ENCODE results near the gene STARD13.

The STARD13 gene

GRCh38 chr13:33308863-33309262, 23.3 kb upstream of the STARD13 start:
- DNase-seq = no peak

- DNase-seq = no peak
Observed at GRCh38 chr13:33307843-33308242, 22.3 kb upstream of the STARD13 start.

GRCh38 chr13:33303855-33304597, 18.5 kb upstream of the STARD13 start:
- DNase-seq = no peak

DNA sequence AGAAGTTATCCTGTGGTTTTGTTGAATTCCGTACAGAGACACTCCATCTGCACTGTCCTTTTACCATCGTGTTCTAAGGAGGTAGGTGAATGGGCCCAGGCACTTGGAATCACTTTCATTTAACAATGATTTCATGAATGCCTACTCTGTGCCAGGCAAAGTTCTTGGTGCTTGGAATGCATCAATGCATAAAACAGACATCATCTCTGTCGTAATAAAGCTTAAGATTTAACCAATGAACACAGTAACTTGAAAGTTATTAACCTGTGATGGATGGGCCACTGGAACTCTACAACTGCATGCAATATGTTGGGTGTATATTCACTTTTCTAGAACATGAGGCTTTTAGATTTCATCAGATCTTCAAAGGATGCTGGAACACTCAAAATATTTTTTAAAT, 14.1 kb upstream of the STARD13 start:
- no peak for DNase-seq

DNA sequence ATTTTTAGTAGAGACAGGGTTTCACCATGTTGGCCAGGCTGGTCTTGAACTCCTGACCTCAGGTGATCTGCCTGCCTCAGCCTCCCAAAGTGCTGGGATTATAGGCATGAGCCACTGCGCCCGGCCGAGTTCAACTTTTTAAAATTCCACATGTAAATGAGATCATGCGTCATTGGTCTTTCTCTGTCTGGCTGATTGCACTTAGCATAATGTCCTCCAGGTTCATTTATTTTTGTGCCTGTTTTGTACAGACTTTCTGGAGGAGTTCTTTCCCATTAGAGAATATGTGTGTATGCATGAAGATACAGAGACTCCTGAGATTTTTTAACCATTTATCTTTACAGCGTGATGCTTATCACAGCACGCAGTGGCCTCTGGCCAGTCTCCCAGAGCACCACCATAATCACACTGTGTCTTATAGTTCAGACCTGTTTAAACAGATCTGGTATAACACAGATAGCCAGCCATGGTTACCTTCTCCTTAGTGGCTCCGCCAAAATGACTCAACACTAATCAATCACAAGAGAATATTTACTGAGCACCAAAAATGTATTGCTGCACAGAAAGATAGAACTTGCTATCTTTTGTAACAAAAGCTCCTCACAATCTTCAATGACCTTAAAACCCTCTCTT, 11.4 kb upstream of the STARD13 start:
- no peak for DNase-seq

GRCh38 chr13:33292712-33293111, 7.2 kb upstream of the STARD13 start:
- DNase-seq = no peak

GRCh38 chr13:33290421-33290965, 4.9 kb upstream of the STARD13 start:
- no peak for DNase-seq

GRCh38 chr13:33289966-33290365, 4.4 kb upstream of the STARD13 start:
- DNase-seq = no peak

DNA sequence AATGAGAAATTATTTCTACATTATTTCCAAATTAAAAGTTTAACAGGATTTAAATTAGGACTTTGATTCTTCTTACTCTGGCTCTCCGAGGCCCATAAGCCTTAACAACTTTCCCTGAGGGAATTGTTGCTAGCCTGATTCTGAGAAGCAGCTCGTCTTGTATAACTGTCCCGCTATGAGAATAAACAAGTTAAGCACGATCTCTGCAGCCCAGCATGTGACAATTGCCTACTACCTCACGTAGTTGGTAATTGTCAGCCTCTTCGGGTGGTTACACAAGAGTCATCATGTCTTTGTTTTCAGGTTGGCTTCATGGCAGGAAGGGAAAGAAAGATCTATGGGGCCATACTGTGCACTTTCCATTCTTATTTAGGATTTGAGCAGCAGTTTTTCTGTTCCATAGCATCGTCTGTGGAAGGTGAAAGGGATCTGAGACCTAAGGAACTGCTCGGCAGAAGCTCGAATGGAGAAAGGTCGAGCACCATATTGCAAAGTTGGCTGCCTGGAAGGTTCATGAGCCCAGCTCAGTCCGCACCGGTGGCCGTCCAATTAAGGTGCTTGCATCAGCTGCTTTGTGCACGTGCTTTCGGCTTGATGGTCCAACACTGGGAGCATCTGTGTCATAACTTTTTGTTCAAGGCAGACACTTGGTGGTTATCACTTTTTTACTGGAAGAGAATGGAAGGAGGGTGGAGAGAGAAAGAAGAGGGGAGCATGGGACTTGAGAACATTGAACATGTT, 1.8 kb upstream of the STARD13 start:
- no peak for DNase-seq

- no peak for DNase-seq
Observed at GRCh38 chr13:33286128-33286527, 573 bp upstream of the STARD13 start.

- no peak for DNase-seq
Observed at GRCh38 chr13:33284916-33285315, 639 bp downstream of the STARD13 start.

DNA sequence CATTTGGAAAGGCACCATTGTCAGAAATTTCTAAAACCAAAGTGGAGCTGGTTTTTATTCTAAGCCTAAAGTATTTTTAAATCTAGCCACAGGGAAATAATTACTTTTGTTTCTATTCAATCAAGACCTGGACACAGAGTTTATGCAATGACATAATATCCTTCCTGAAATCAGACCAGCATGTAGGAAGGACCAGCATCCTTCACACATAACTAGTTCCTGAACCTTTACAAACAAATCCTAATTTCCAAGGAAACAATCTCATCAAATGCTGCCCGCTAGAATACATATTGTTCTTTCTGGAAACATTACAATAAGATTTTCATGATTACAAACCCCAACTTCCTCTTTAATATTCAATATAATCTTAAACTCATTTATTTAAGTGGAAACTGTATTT, 1.5 kb downstream of the STARD13 start:
- no peak for DNase-seq

DNA sequence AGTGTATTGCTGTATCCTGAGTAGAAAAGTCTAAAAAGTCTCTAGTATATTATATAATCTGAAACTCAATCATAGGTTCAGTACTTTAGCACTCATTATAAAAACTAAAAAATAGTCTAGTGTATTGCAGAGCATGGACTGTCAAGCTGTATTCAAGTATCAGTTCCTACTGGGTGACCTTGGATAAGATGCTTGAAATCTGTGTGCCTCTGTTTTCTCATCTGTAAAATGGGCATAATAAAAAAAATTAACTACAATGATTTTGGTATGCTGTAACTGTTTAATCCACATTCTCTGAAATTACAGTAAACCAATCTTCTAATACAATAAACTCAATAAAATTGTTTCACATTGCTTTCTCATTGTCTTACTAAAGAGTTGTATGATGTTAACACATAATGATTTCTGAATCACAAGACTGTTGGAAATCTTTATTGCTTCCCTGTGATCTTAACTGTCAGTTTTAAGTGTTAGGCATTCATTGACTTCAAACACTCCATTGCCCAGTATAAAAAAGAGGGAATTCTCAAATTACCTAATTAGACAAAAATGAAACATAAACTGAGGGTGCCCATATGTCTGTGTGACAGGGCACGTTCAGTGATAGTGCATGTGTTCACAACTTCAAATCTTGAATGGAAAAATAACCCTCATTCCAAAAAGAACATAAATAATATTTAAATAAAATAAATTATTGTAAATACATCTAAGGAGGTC, 2.2 kb downstream of the STARD13 start:
- no peak for DNase-seq

- DNase-seq = no peak
Observed at GRCh38 chr13:33281951-33282595, 3.5 kb downstream of the STARD13 start.

DNA sequence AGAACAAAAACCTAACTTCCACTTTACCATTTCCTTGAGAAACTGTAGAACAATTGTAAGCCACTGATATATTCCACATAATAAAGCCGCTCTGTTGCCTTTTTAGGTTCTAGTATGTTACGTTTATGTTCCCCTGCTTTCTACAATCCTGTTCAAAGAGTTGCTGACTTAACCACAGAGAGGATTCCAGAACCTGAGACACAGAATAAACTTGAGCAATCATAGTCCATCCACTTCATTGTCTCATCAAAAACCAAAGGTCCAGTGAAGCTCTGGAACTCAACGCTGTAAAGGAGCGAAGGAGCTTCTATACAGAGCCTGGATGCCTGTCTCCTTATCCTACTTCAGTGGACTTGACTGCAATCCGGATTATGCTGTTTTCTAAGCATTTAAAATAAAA, 4.6 kb downstream of the STARD13 start:
- no peak for DNase-seq

DNA sequence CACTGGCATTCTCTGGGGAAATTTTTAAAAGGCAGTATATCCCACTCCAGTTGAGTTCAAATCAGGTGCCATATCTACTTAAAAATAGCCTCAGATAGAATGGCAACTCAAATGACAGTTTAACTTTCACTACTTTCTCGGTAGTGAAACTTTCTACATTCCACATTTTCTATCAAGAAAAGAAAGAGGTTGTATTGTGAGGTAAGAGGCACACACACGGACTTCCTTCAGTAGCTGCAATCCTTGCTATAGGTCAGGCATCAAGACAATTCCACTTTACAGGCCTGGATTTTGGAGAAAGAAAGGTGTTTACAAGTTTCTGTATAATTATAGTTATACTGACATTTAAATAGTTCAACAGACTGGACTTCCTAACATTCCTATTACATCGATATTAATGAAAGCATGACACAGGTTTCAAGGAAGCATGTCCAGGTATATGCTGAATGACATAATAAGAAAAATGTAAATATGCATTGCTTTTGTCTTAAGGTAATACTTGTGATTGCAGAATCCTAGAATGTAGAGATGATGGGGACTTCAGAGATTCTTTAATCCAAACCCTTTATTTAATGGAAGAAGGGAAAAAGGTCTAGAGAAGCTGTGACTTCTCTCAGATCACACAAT, 5.2 kb downstream of the STARD13 start:
- DNase-seq = no peak

DNA sequence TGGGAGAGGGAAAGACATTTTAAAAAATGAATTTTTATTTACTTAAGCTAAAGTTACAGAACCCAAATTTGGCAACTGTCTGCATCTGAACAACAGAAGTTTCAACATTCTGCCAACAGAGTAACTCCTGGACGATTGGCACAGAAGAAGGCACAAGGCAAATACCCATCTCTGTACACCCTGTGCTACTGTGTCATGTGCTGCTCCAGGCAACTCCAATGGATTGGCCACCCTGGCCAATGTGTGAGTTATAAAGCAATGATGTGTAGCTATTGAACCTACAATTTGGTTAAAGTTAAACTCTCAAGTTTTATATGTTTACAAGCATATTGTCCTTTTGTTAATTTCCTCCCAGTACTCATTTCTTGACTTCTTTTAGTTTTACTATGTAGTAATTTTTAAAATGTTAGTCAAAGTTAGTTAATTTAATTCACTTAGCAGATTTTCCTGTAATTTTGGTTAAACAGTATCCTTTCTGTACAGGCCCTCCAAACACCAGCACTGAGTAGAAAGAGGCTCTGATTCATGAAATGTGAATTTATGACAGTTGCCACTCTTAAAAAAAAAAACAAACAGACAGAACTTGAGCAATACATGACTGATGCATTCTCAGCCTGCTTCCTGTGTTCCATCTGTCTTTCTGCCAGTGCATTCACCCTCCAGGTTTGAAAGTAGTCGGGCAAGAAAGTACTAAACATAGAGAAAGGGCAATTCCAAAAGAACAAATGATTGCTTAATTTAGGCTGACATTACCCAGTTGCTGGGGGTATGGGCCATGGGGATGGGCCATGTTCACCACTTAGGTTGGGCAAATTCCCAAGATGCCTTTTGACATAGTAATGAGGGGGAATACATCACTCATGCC, 5.9 kb downstream of the STARD13 start:
- DNase-seq = no peak

DNA sequence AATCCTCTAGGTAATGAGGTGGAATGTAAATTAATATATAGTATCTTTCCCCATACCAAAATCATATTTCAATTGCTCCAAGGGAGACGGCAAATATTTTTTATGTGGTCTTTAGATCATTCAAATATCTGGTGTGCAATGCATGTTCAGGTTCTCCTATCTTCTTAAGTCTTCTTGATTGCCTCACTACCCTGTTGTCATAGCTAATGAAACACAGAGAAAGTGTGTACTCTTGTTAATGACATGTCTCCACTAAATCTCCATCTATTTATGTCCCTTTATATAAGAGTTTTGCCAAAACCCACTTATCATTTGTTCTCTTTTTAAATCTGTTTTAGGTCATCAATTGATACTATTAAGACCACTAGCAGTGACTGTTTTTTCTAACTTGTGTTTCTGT, 6.6 kb downstream of the STARD13 start:
- no peak for DNase-seq

DNA sequence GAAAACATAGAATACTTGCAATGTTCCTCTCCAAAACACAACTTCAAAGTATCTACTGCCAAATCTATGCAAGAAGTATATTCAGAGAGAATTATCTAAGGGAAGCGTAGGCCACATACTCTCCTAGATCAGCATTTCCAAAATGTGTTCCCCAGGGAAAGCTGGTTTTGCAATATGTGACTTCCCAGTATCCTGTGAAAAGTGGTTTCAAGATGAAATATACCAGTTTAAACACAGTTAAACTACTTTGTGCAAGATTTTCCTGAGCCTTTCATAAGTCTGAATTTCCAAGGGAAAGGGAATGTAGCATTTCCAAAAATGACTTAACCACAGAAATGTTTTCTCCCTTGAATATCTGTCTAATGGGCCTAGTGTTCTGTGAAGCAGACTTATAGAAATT, 7.6 kb downstream of the STARD13 start:
- no peak for DNase-seq

- no peak for DNase-seq
Observed at GRCh38 chr13:33277037-33277740, 8.4 kb downstream of the STARD13 start.
